Regular cardiac myocyte (primary cell): ENCODE results near the gene HDAC2. TPM values are rescaled to one million over a fixed set of nuclear protein-coding genes. Genes with fewer than 3 reads are reported as not detected.

Experiments used
- total RNA-seq: library from RNA; depleted of rRNA; stranded (reverse); fragments of >200 nt; gene quantifications from 2 replicates; pipeline ENCODE4 v1.2.3, GENCODE V29; 2014

Gene HDAC2
- total RNA-seq, result 49.0 and 109 TPM in 2 replicates

GRCh38 chr6:113970805-113971676, at the start of gene HDAC2:
Gene HDAC2, minus strand, starts transcription at chr6:113971148. Its CDS starts 240 bp downstream, at chr6:113970908.

Other genes with a start within 250 kb of the HDAC2 start
- 119 and 258 TPM in 2 replicates for gene MARCKS, start 113.8 kb downstream of the HDAC2 start, total RNA-seq